IPS-11a (cell line): ENCODE results near the gene NABP2.
"Not testable (repeated sequence)": the region's sequence is repeated elsewhere in the genome, so short reads cannot be mapped to it uniquely, and the experiment has no call there.

Source experiments
- H3K4me3 ChIP-seq: one replicate; pipeline ENCODE4 v1.5.1; 2013; ENCODE audit warnings: low read depth, low read length, control low read depth

The NABP2 gene

GRCh38 chr12:56271031-56271430, 46.9 kb downstream of the NABP2 start:
- no peak overlapping the region for H3K4me3 ChIP-seq

GRCh38 chr12:56272468-56272867, 48.3 kb downstream of the NABP2 start:
- not testable (repeated sequence) for H3K4me3 ChIP-seq

- H3K4me3 ChIP-seq: no peak overlapping the region
Observed at GRCh38 chr12:56274299-56274698, 50.2 kb downstream of the NABP2 start.

- no peak overlapping the region for H3K4me3 ChIP-seq
Observed at GRCh38 chr12:56278905-56279304, 54.8 kb downstream of the NABP2 start.
